HL-60 (cell line): Measurements from ENCODE around the gene ERBB2.

Experiments used
- DNase-seq, 2 experiments: peaks; one replicate each; pipeline ENCODE4 v3.0.0-alpha.2; 2010 to 2020; ENCODE audit warnings: low read depth in 1 of 2, low spot score in 1 of 2
- H3K27ac ChIP-seq: fragments of 250-450 bp; sonication (Bioruptor Pico); replicated peaks from 2 replicates; pipeline ENCODE4 v1.5.1; 2020; ENCODE audit warnings: mild to moderate bottlenecking, moderate library complexity
- H3K27me3 ChIP-seq: fragments of 250-450 bp; sonication (Bioruptor Pico); 2 replicates; pipeline ENCODE4 v1.5.1; 2021; ENCODE audit warnings: mild to moderate bottlenecking, moderate library complexity; ENCODE audit not compliant: insufficient read depth, poor library complexity, severe bottlenecking
- H3K4me3 ChIP-seq: replicated peaks from 2 replicates; pipeline ENCODE4 v1.5.1; 2011; ENCODE audit warnings: mild to moderate bottlenecking, control low read depth, low read length; ENCODE audit not compliant: insufficient read depth
- GABPA ChIP-seq: IDR thresholded peaks from 2 replicates; pipeline ENCODE4 v1.6.1; 2012; ENCODE audit warnings: low read depth
- POLR2AphosphoS5 ChIP-seq: IDR thresholded peaks from 2 replicates; pipeline ENCODE4 v1.6.1; 2012; ENCODE audit warnings: low read depth
- SPI1 ChIP-seq: IDR thresholded peaks from 2 replicates; pipeline ENCODE4 v1.6.1; 2012; ENCODE audit warnings: low read depth, mild to moderate bottlenecking, borderline replicate concordance
- TF ChIP-seq, protein P1 (sequence below): IDR thresholded peaks from 2 replicates; pipeline ENCODE4 v1.6.1; 2012; ENCODE audit warnings: low read depth; ENCODE audit not compliant: insufficient replicate concordance
- TF ChIP-seq, protein P2 (sequence below): IDR thresholded peaks from one replicate; pipeline ENCODE4 v1.5.1; 2011; ENCODE audit warnings: low read length, control low read depth, inconsistent platforms; ENCODE audit not compliant: insufficient read depth

The ERBB2 gene

DNA sequence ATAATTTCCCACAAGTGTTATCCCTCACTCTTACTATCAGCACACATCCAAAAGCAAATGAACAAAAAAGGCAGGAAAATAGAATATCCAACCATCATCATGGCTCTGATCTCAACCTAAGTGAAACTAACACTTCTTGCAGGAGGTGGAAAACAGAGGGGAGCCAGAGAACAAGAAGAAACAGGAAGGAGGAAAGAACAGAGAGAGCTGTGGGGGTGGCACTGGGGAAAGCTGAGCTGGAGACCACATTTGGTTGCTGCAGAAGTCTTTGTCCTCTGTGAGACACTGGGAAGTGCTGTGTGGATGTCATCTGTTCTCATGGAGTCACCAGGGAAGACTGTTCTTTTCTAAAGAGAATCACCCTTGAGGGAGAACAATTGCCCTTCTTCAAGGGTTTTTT, 72.6 kb downstream of the ERBB2 start:
- TF ChIP-seq, protein P1, sequence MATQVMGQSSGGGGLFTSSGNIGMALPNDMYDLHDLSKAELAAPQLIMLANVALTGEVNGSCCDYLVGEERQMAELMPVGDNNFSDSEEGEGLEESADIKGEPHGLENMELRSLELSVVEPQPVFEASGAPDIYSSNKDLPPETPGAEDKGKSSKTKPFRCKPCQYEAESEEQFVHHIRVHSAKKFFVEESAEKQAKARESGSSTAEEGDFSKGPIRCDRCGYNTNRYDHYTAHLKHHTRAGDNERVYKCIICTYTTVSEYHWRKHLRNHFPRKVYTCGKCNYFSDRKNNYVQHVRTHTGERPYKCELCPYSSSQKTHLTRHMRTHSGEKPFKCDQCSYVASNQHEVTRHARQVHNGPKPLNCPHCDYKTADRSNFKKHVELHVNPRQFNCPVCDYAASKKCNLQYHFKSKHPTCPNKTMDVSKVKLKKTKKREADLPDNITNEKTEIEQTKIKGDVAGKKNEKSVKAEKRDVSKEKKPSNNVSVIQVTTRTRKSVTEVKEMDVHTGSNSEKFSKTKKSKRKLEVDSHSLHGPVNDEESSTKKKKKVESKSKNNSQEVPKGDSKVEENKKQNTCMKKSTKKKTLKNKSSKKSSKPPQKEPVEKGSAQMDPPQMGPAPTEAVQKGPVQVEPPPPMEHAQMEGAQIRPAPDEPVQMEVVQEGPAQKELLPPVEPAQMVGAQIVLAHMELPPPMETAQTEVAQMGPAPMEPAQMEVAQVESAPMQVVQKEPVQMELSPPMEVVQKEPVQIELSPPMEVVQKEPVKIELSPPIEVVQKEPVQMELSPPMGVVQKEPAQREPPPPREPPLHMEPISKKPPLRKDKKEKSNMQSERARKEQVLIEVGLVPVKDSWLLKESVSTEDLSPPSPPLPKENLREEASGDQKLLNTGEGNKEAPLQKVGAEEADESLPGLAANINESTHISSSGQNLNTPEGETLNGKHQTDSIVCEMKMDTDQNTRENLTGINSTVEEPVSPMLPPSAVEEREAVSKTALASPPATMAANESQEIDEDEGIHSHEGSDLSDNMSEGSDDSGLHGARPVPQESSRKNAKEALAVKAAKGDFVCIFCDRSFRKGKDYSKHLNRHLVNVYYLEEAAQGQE: no peak
- TF ChIP-seq SPI1 (no peak), GABPA (no peak), POLR2AphosphoS5 (no peak)
- TF ChIP-seq, protein P2, sequence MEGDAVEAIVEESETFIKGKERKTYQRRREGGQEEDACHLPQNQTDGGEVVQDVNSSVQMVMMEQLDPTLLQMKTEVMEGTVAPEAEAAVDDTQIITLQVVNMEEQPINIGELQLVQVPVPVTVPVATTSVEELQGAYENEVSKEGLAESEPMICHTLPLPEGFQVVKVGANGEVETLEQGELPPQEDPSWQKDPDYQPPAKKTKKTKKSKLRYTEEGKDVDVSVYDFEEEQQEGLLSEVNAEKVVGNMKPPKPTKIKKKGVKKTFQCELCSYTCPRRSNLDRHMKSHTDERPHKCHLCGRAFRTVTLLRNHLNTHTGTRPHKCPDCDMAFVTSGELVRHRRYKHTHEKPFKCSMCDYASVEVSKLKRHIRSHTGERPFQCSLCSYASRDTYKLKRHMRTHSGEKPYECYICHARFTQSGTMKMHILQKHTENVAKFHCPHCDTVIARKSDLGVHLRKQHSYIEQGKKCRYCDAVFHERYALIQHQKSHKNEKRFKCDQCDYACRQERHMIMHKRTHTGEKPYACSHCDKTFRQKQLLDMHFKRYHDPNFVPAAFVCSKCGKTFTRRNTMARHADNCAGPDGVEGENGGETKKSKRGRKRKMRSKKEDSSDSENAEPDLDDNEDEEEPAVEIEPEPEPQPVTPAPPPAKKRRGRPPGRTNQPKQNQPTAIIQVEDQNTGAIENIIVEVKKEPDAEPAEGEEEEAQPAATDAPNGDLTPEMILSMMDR: no peak
- no peak for DNase-seq
- no peak overlapping the region for H3K4me3 ChIP-seq
- no peak overlapping the region for H3K27ac ChIP-seq
- H3K27me3 ChIP-seq: no peaks in the 10 kb centered on the region

DNA sequence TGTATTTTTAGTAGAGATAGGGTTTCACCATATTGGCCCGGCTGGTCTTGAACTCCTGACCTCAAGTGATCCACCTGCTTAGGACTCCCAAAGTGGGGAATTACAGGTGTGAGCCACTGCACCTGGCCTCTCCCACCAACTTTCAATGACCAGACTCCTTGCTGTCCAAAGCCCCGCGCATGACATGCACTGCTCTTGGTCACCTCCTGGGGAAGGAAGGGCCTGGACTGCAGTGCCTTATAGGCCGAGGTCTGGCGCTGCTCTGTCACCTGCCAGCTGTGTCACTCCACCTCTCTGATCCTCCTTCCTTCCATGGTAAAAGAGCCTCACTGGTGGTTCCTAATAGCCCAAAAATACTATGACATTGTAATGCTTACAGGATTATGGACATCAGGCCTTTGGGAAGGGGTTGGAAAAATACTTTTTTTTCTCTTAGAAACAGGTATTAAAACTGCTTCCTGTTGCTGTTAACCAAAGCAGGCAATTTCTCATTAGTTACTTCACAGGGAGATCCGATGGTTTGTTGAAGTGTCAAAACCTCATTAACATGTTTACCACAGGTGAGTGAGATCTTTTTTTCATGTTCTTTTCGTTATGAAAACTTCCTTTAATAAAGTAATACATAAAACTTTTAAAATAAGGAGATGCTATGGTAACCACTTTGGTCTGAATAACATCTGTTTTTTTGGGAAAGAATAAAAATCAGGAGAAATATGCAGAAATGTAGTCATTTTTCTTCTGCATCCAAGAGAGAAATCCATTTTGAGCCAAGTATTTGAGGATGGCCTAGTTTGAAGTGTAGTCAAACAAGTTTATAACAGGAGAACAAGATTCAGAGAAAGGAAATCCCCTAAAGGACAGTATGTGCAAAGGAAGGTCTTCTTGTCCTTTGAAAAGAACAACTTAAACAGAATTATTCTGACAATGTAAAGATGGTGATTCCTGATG, 73.4 kb downstream of the ERBB2 start:
- TF ChIP-seq SPI1 (no peak), POLR2AphosphoS5 (no peak), GABPA (no peak)
- TF ChIP-seq, protein P1: no peak
- TF ChIP-seq, protein P2: no peak
- H3K4me3 ChIP-seq: no peak overlapping the region
- no peaks in the 10 kb centered on the region for H3K27me3 ChIP-seq
- no peak for DNase-seq
- H3K27ac ChIP-seq: no peak overlapping the region

DNA sequence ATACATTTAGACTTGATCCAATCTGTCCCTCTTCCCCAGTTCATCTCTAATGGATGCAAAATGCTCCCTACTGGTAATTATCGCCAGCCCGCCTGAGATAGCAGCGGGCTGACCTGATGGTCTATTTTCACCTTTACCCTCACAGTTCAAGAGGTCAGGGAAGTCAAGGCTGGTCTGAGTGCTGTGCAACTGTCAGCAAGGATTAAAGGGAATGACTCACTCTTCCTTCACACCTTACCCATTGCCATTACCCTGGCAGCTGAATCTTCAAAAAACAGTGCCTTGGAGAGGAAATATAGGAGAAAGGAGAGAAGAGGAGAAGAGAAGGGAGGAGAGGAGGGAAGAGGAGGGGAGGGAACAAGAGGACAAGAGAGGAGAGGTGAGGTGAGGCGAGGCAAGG, 74.2 kb downstream of the ERBB2 start:
- Histone ChIP-seq H3K27me3 (no peaks in the 10 kb centered on the region), H3K27ac (no peak overlapping the region), H3K4me3 (no peak overlapping the region)
- DNase-seq: no peak
- TF ChIP-seq, protein P1: no peak
- no peak for TF ChIP-seq GABPA
